ENCODE data around the gene ZNF680. TPM values are rescaled to one million over a fixed set of nuclear protein-coding genes. Genes with fewer than 3 reads are reported as not detected.

Gene ZNF680
- total and polyA plus RNA-seq, 2 of the 4 experiments (the other 2 are of a cell fraction), result 1.5 to 3.9 TPM

GRCh38 chr7:64516451-64516850, 46.4 kb downstream of the ZNF680 start:
- DNase-seq (no peak), ATAC-seq (ENCODE audit: low read depth) (no peak)
- CTCF ChIA-PET, result no interaction called here
- H4K20me1 ChIP-seq (ENCODE audit: insufficient read depth, low read length), result no peaks in the 10 kb centered on the region
- TF ChIP-seq CTCF (conservative IDR thresholded peaks at IDR 0.05; ENCODE audit: low read depth, low read length) (no peak), RCOR1 (IDR thresholded peaks at IDR 0.05; ENCODE audit: insufficient replicate concordance, low read length) (no peak), RAD21 (IDR thresholded peaks at IDR 0.05; ENCODE audit: low read length) (no peak), CEBPB (IDR thresholded peaks at IDR 0.05; ENCODE audit: low read depth, low read length) (no peak), MXI1 (IDR thresholded peaks at IDR 0.05; ENCODE audit: borderline replicate concordance, low read depth, low read length) (no peak), MAZ (IDR thresholded peaks at IDR 0.05; ENCODE audit: borderline replicate concordance, low read depth, low read length) (no peak)
- H3K56ac ChIP-seq (ENCODE audit: extremely low read depth, insufficient read depth, low read length), result no peak overlapping the region
- in situ Hi-C loops (cut with MboI; ENCODE audit: low sequenced_read_pairs) (no loop called here), intact Hi-C loops (cut with micrococcal nuclease) (no loop called here), dilution Hi-C loops (cut with HindIII; ENCODE audit: low sequenced_read_pairs, unreplicated experiment) (no loop called here)
- H3K4ac ChIP-seq (ENCODE audit: low read depth, low read length), result no peak overlapping the region
- H3K14ac ChIP-seq (replicated peaks; ENCODE audit: low read depth, low read length), result no peak overlapping the region
- H2AK5ac ChIP-seq (ENCODE audit: low read depth, low read length), result no peak overlapping the region
- no peaks in the 10 kb centered on the region for H3K27me3 ChIP-seq (ENCODE audit: control insufficient read depth, insufficient read depth, low read length)
- POLR2A ChIA-PET (ENCODE audit: unreplicated experiment), result interaction anchor here (0.6 kb wide), 1 partner anchor 173 kb away, joined by 5 read pairs; no protein-coding TSS in a partner anchor
- H3K4me1 ChIP-seq (ENCODE audit: control insufficient read depth, insufficient read depth, low read length), result no peaks in the 10 kb centered on the region
- H3K9me1 ChIP-seq (ENCODE audit: insufficient read depth, low read length), result no peaks in the 10 kb centered on the region
- H3K4me2 ChIP-seq (ENCODE audit: low read depth, low read length), result no peak overlapping the region
- no peak overlapping the region for H2BK120ac ChIP-seq (ENCODE audit: low read depth, low read length)
- peaks cover 0 to 5% of the 10 kb centered on the region in 2 experiments; a peak in 1 of 4 replicates for H3K79me1 ChIP-seq (ENCODE audit: low read depth in 1 of 2, low read length in 2 of 2)
- H2BK20ac ChIP-seq (ENCODE audit: low read depth, low read length), result no peak overlapping the region
- no peak overlapping the region for H2BK5ac ChIP-seq (ENCODE audit: low read depth, low read length, poor library complexity, severe bottlenecking)
- no peak overlapping the region for H3K18ac ChIP-seq (ENCODE audit: low read depth, low read length)
- H2AFZ ChIP-seq (replicated peaks; ENCODE audit: low read length, poor library complexity), result no peak overlapping the region
- H3K9me3 ChIP-seq (ENCODE audit: control insufficient read depth, insufficient read depth, low read length), result peaks cover 13% of the 10 kb centered on the region
- H4K5ac ChIP-seq (ENCODE audit: low read depth, low read length), result no peak overlapping the region
- no peak overlapping the region for H3K4me3 ChIP-seq (ENCODE audit: insufficient read depth, low read depth, low read length)
- H3K27ac ChIP-seq (ENCODE audit: insufficient read depth, low read length), result no peak overlapping the region
- H3K9ac ChIP-seq (ENCODE audit: low read depth, low read length), result no peak overlapping the region
- BruUV-seq (replicated peaks), result no TSS peak
- no peak overlapping the region for H2BK15ac ChIP-seq (ENCODE audit: low read depth, low read length)
- H2AK9ac ChIP-seq (replicated peaks; ENCODE audit: low read depth, low read length, poor library complexity), result no peak overlapping the region
- H4K8ac ChIP-seq (ENCODE audit: low read depth in 2 of 2, low read length in 2 of 2), result no peak overlapping the region
- H3K36me3 ChIP-seq (ENCODE audit: control insufficient read depth, insufficient read depth, low read length), result peaks cover 2% of the 10 kb centered on the region; the same call in 1 of the 2 replicates
- no CpG with 5 or more reads among the region's 2 CpGs for WGBS, 2 experiments (ENCODE audit: extremely low coverage in 2 of 2, insufficient read length in 1 of 2)
- no peak overlapping the region for H3K23ac ChIP-seq (ENCODE audit: low read depth, low read length)
- no peak overlapping the region for H4K91ac ChIP-seq (ENCODE audit: insufficient read depth, low read depth, low read length)
